Kidney epithelial cell (primary cell): ENCODE results near the gene CCT7. TPM values are rescaled to one million over a fixed set of nuclear protein-coding genes. Genes with fewer than 3 reads are reported as not detected.
A peak's percentile ranks its signal among the peaks of the same experiment; 100 is the strongest.

Experiments
- DNase-seq: peaks from one replicate; pipeline ENCODE4 v3.0.0-alpha.2; 2010; ENCODE audit warnings: low read depth
- H3K27me3 ChIP-seq: 2 replicates; pipeline ENCODE4 v1.6.0; 2011; ENCODE audit warnings: low read length; ENCODE audit not compliant: control insufficient read depth, insufficient read depth
- H3K36me3 ChIP-seq: 2 replicates; pipeline ENCODE4 v1.5.1; 2011; ENCODE audit warnings: low read length; ENCODE audit not compliant: control insufficient read depth, insufficient read depth
- H3K4me3 ChIP-seq: 2 replicates; pipeline ENCODE4 v1.5.1; 2011; ENCODE audit warnings: low read depth, mild to moderate bottlenecking, control low read depth, low read length
- CTCF ChIP-seq: IDR thresholded peaks from 2 replicates; pipeline ENCODE4 v1.5.1; 2011; ENCODE audit warnings: mild to moderate bottlenecking, moderate library complexity, low read length, control low read depth, inconsistent platforms; ENCODE audit not compliant: insufficient read depth, poor library complexity, severe bottlenecking
- total RNA-seq: library from RNA; depleted of rRNA; stranded (reverse); fragments of >200 nt; gene quantifications from 2 replicates; pipeline ENCODE4 v1.2.3, GENCODE V29; 2015

Gene CCT7
- total RNA-seq, 1 donor from 2014 or later: 277 TPM

GRCh38 chr2:73258186-73258912 is 24.2 kb downstream of the CCT7 start:
- no peak for DNase-seq
- TF ChIP-seq CTCF: no peak
- Histone ChIP-seq H3K4me3 (no peak overlapping the region), H3K36me3 (peaks cover 7% of the 10 kb centered on the region), H3K27me3 (no peaks in the 10 kb centered on the region)

- peaks cover 5% of the 10 kb centered on the region for H3K36me3 ChIP-seq
- no peak for TF ChIP-seq CTCF
- H3K27me3 ChIP-seq: no peaks in the 10 kb centered on the region
- no peak overlapping the region for H3K4me3 ChIP-seq
- no peak for DNase-seq
Observed at GRCh38 chr2:73258913-73259215, 24.8 kb downstream of the CCT7 start.

- Histone ChIP-seq H3K4me3 (no peak overlapping the region), H3K36me3 (peaks cover 2% of the 10 kb centered on the region), H3K27me3 (no peaks in the 10 kb centered on the region)
- DNase-seq: no peak
- TF ChIP-seq CTCF: no peak
Observed at GRCh38 chr2:73259276-73259675, 25.2 kb downstream of the CCT7 start.

GRCh38 chr2:73259704-73260337 is 25.7 kb downstream of the CCT7 start:
- Histone ChIP-seq H3K36me3 (no peaks in the 10 kb centered on the region), H3K4me3 (no peak overlapping the region), H3K27me3 (no peaks in the 10 kb centered on the region)
- TF ChIP-seq CTCF: no peak
- no peak for DNase-seq

GRCh38 chr2:73260338-73260984 is 26.4 kb downstream of the CCT7 start:
- DNase-seq: no peak
- Histone ChIP-seq H3K27me3 (no peaks in the 10 kb centered on the region), H3K4me3 (no peak overlapping the region), H3K36me3 (no peaks in the 10 kb centered on the region)
- TF ChIP-seq CTCF: peak; percentile 66
